ENCODE data around the gene JAG2.

Gene JAG2

DNA sequence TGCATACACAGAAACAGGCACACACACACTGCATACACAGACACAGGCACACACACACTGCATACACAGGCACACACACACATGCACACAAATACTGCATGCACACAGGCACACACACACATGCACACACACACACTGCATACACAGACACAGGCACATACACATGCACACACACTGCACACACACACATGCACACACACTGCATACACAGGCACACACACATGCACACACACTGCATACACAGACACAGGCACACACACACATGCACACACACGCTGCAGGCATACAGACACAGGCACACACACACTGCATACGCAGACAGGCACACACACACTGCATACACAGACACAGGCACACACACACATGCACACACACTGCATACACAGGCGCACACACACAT is 47.0 kb upstream of the JAG2 start:
- H3K27me3 ChIP-seq (ENCODE audit: low read length): no peaks in the 10 kb centered on the region
- no peaks in the 10 kb centered on the region for H3F3A ChIP-seq (ENCODE audit: insufficient read depth)
- no peak overlapping the region for H3K4me3 ChIP-seq (ENCODE audit: insufficient read depth, low read length, poor library complexity, severe bottlenecking)
- H3K9ac ChIP-seq (ENCODE audit: low read length): no peak overlapping the region
- no peaks in the 10 kb centered on the region for H3K36me3 ChIP-seq (ENCODE audit: low read length)
- H4K20me1 ChIP-seq (ENCODE audit: low read depth, low read length): no peaks in the 10 kb centered on the region
- no peaks in the 10 kb centered on the region for H3K79me2 ChIP-seq (ENCODE audit: insufficient read depth, low read length)
- no peak overlapping the region for H3K27ac ChIP-seq (ENCODE audit: low read depth, low read length)
- H3K9me2 ChIP-seq (replicated peaks; ENCODE audit: insufficient read depth, low read length): no peaks in the 10 kb centered on the region
- TF ChIP-seq, protein P1, sequence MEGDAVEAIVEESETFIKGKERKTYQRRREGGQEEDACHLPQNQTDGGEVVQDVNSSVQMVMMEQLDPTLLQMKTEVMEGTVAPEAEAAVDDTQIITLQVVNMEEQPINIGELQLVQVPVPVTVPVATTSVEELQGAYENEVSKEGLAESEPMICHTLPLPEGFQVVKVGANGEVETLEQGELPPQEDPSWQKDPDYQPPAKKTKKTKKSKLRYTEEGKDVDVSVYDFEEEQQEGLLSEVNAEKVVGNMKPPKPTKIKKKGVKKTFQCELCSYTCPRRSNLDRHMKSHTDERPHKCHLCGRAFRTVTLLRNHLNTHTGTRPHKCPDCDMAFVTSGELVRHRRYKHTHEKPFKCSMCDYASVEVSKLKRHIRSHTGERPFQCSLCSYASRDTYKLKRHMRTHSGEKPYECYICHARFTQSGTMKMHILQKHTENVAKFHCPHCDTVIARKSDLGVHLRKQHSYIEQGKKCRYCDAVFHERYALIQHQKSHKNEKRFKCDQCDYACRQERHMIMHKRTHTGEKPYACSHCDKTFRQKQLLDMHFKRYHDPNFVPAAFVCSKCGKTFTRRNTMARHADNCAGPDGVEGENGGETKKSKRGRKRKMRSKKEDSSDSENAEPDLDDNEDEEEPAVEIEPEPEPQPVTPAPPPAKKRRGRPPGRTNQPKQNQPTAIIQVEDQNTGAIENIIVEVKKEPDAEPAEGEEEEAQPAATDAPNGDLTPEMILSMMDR (IDR thresholded peaks at IDR 0.05; ENCODE audit: insufficient read depth, low read length, poor library complexity, severe bottlenecking): no peak
- no peak for TF ChIP-seq EZH2phosphoT487 (conservative IDR thresholded peaks at IDR 0.05; ENCODE audit: low read length)
- H2AFZ ChIP-seq (ENCODE audit: low read depth, low read length, severe bottlenecking): no peak overlapping the region
- H3K9me3 ChIP-seq (ENCODE audit: insufficient read depth, low read length): no peaks in the 10 kb centered on the region
- no peak overlapping the region for H3K4me2 ChIP-seq (ENCODE audit: low read depth, low read length, poor library complexity, severe bottlenecking)

- H3K27me3 ChIP-seq (ENCODE audit: low read length): no peaks in the 10 kb centered on the region
- no peaks in the 10 kb centered on the region for H4K20me1 ChIP-seq (ENCODE audit: low read depth, low read length)
- H2AFZ ChIP-seq (ENCODE audit: low read depth, low read length, severe bottlenecking): no peak overlapping the region
- no peak for TF ChIP-seq EZH2phosphoT487 (conservative IDR thresholded peaks at IDR 0.05; ENCODE audit: low read length)
- TF ChIP-seq, protein P1 (IDR thresholded peaks at IDR 0.05; ENCODE audit: insufficient read depth, low read length, poor library complexity, severe bottlenecking): no peak
- H3K79me2 ChIP-seq (ENCODE audit: insufficient read depth, low read length): no peaks in the 10 kb centered on the region
- H3K27ac ChIP-seq (ENCODE audit: low read depth, low read length): no peak overlapping the region
- H3F3A ChIP-seq (ENCODE audit: insufficient read depth): no peaks in the 10 kb centered on the region
- H3K36me3 ChIP-seq (ENCODE audit: low read length): no peaks in the 10 kb centered on the region
- no peaks in the 10 kb centered on the region for H3K9me3 ChIP-seq (ENCODE audit: insufficient read depth, low read length)
- no peak overlapping the region for H3K4me3 ChIP-seq (ENCODE audit: insufficient read depth, low read length, poor library complexity, severe bottlenecking)
- H3K9ac ChIP-seq (ENCODE audit: low read length): no peak overlapping the region
- H3K9me2 ChIP-seq (replicated peaks; ENCODE audit: insufficient read depth, low read length): no peaks in the 10 kb centered on the region
- no peak overlapping the region for H3K4me2 ChIP-seq (ENCODE audit: low read depth, low read length, poor library complexity, severe bottlenecking)
Measured at GRCh38 chr14:105214324-105214915, 45.8 kb upstream of the JAG2 start.

- TF ChIP-seq, protein P1 (IDR thresholded peaks at IDR 0.05; ENCODE audit: insufficient read depth, low read length, poor library complexity, severe bottlenecking): no peak
- no peak for TF ChIP-seq EZH2phosphoT487 (conservative IDR thresholded peaks at IDR 0.05; ENCODE audit: low read length)
- Histone ChIP-seq H3K9ac (ENCODE audit: low read length) (no peak overlapping the region), H3F3A (ENCODE audit: insufficient read depth) (no peaks in the 10 kb centered on the region), H3K4me3 (ENCODE audit: insufficient read depth, low read length, poor library complexity, severe bottlenecking) (no peak overlapping the region), H3K27me3 (ENCODE audit: low read length) (no peaks in the 10 kb centered on the region), H3K9me3 (ENCODE audit: insufficient read depth, low read length) (no peaks in the 10 kb centered on the region), H4K20me1 (ENCODE audit: low read depth, low read length) (no peaks in the 10 kb centered on the region), H3K4me2 (ENCODE audit: low read depth, low read length, poor library complexity, severe bottlenecking) (no peak overlapping the region), H3K27ac (ENCODE audit: low read depth, low read length) (no peak overlapping the region), H3K79me2 (ENCODE audit: insufficient read depth, low read length) (no peaks in the 10 kb centered on the region), H3K36me3 (ENCODE audit: low read length) (no peaks in the 10 kb centered on the region), H3K9me2 (replicated peaks; ENCODE audit: insufficient read depth, low read length) (no peaks in the 10 kb centered on the region), H2AFZ (ENCODE audit: low read depth, low read length, severe bottlenecking) (no peak overlapping the region)
Measured at GRCh38 chr14:105213361-105213760, 44.8 kb upstream of the JAG2 start.
